CD4-positive, CD25-positive, alpha-beta regulatory T cell (primary cell): Measurements from ENCODE around the gene SLC5A8. TPM values are rescaled to one million over a fixed set of nuclear protein-coding genes. Genes with fewer than 3 reads are reported as not detected.

Experiments
- ATAC-seq, 2 donors: fragments of 150-1000 bp; cut with Tn5 transposase; one replicate each; pipeline ENCODE4 v1.10.0; 2021; ENCODE audit warnings: low read depth in 2 of 2, moderate number of reproducible peaks in 2 of 2, moderate library complexity in 1 of 2
- DNase-seq, 3 donors: peaks; one replicate each; pipeline versions ENCODE4 v3.0.0 to v3.0.0-alpha.2; 2012 to 2022; ENCODE audit warnings: mixed read lengths in 1 of 3
- H3K27ac ChIP-seq: one replicate; pipeline ENCODE4 v1.7.0; 2013; ENCODE audit warnings: mild to moderate bottlenecking, low read length; ENCODE audit not compliant: insufficient read depth, poor library complexity, severe bottlenecking
- H3K27me3 ChIP-seq: one replicate; pipeline ENCODE4 v1.7.0; 2013; ENCODE audit warnings: low read length; ENCODE audit not compliant: control insufficient read depth, insufficient read depth
- H3K36me3 ChIP-seq: one replicate; pipeline ENCODE4 v1.7.0; 2013; ENCODE audit warnings: mild to moderate bottlenecking, low read length, moderate library complexity; ENCODE audit not compliant: control insufficient read depth, insufficient read depth
- H3K4me1 ChIP-seq: 2 replicates; pipeline ENCODE4 v1.7.0; 2013; ENCODE audit warnings: mild to moderate bottlenecking, low read length; ENCODE audit not compliant: insufficient read depth, control insufficient read depth, poor library complexity, severe bottlenecking
- H3K4me3 ChIP-seq: one replicate; pipeline ENCODE4 v1.7.0; 2013; ENCODE audit warnings: low read depth, mild to moderate bottlenecking, low read length, moderate library complexity
- H3K9me3 ChIP-seq, 2 experiments: 1 replicate in 1 of 2; 2 replicates in 1 of 2; pipeline ENCODE4 v1.7.0; 2013; ENCODE audit warnings: low read length in 2 of 2, mild to moderate bottlenecking in 1 of 2, moderate library complexity in 1 of 2; ENCODE audit not compliant: control insufficient read depth in 2 of 2
- H3K27ac Mint-ChIP-seq, 3 donors: one replicate each; pipeline ENCODE4 v1.8.0; 2020 to 2022; ENCODE audit warnings: mild to moderate bottlenecking in 3 of 3, mixed read lengths in 3 of 3, moderate library complexity in 2 of 3
- H3K27me3 Mint-ChIP-seq: one replicate; pipeline ENCODE4 v1.8.0; 2022; ENCODE audit warnings: mild to moderate bottlenecking, mixed read lengths
- H3K36me3 Mint-ChIP-seq: one replicate; pipeline ENCODE4 v1.8.0; 2020; ENCODE audit warnings: mixed read lengths
- H3K4me1 Mint-ChIP-seq, 4 donors: one replicate each; pipeline ENCODE4 v1.8.0; 2020 to 2022; ENCODE audit warnings: mixed read lengths in 4 of 4, mild to moderate bottlenecking in 1 of 4
- H3K4me3 Mint-ChIP-seq, 4 donors: one replicate each; pipeline ENCODE4 v1.8.0; 2020 to 2022; ENCODE audit warnings: mild to moderate bottlenecking in 4 of 4, mixed read lengths in 4 of 4, moderate library complexity in 3 of 4
- H3K9me3 Mint-ChIP-seq, 7 donors: one replicate each; pipeline ENCODE4 v1.8.0; 2020 to 2022; ENCODE audit warnings: mixed read lengths in 7 of 7, mild to moderate bottlenecking in 3 of 7, moderate library complexity in 2 of 7
- polyA plus RNA-seq, 4 donors: library from polyadenylated mRNA; unstranded; fragments of 300-500 nt; fragmentation: Illumina TruSeq; gene quantifications; one replicate each; pipeline ENCODE4 v1.2.3, GENCODE V29; 2021
- total RNA-seq: library from RNA; stranded (reverse); gene quantifications from one replicate; pipeline ENCODE4 v1.2.3, GENCODE V29; 2022

Gene SLC5A8
- total and polyA plus RNA-seq, 5 donors from 2014 or later: not detected

DNA sequence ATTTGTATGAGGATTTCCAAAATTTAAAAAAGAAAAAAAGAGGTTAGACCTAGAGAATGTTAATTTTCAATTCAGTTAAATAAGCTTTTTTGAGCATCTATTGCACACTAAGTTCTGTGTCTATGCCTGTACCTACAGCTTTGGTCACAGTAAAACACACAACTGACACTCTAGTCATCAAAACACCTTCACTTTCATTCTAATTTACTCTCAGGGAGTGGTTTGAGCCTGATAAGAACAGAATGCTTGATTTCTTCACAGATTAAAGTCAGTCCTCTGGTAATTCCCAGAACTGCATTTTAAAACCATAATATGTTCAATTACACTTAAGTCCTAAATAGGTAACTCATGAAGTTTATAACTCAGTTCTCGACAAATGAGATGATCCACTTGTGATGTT lies 9.2 kb downstream of the SLC5A8 start:
- Mint-ChIP-seq H3K4me3 (no peak overlapping the region), H3K27ac (no peak overlapping the region), H3K4me1 (no peaks in the 10 kb centered on the region), H3K9me3 (no peaks in the 10 kb centered on the region), H3K36me3 (no peaks in the 10 kb centered on the region), H3K27me3 (peaks cover 2% of the 10 kb centered on the region)
- Histone ChIP-seq H3K9me3 (no peaks in the 10 kb centered on the region), H3K36me3 (no peaks in the 10 kb centered on the region), H3K27ac (no peak overlapping the region), H3K4me1 (no peaks in the 10 kb centered on the region), H3K27me3 (no peaks in the 10 kb centered on the region), H3K4me3 (no peak overlapping the region)
- DNase-seq (no peak), ATAC-seq (no peak)

DNA sequence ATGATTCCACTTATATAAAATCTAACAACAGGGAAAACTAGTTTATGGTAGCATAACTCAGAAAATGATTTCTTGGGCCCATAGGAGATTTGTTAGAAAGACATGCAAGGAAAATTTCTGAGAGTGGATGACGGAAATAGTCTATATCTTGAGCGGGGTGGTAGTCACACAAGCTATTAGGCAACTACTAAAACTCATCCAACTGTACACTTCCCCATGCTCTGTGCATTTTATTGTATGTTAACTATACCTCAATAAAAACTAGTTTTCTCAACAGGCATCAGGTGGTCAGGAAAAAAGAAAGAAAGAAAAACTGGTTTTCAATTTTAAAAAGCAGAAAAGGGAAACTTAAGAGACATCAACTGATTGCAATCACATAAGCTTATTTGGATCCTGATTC lies 9.9 kb downstream of the SLC5A8 start:
- no peaks in the 10 kb centered on the region for H3K9me3 ChIP-seq
- no peaks in the 10 kb centered on the region for H3K36me3 ChIP-seq
- no peak overlapping the region for H3K27ac ChIP-seq
- H3K27ac Mint-ChIP-seq: no peak overlapping the region
- ATAC-seq (no peak), DNase-seq (no peak)
- no peaks in the 10 kb centered on the region for H3K36me3 Mint-ChIP-seq
- no peaks in the 10 kb centered on the region for H3K4me1 ChIP-seq
- no peak overlapping the region for H3K4me3 ChIP-seq
- no peaks in the 10 kb centered on the region for H3K4me1 Mint-ChIP-seq
- no peaks in the 10 kb centered on the region for H3K27me3 Mint-ChIP-seq
- H3K4me3 Mint-ChIP-seq: no peak overlapping the region
- H3K27me3 ChIP-seq: no peaks in the 10 kb centered on the region
- H3K9me3 Mint-ChIP-seq: no peaks in the 10 kb centered on the region

DNA sequence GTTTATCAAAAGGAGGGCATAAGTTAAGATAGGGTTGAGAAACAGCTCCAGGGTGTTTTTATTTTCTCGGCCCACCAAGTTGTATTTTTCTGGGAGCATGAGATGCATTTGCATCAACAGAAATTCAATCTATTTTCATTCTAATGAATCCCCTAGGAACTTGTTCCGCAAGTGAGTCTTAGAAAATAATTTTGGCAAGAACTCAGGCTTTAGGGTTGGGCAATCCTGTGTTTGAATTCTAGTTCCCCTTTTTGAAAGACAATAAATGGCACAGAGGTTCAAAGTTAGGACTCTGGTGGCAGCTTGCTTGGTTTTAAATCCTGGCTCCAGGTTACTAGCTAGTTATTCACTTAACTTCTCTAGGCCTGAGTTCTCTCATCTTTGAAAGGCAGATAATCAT lies 23.7 kb downstream of the SLC5A8 start:
- Mint-ChIP-seq H3K27me3 (no peaks in the 10 kb centered on the region), H3K36me3 (no peaks in the 10 kb centered on the region), H3K9me3 (peaks cover 0 to 5% (median 0%) of the 10 kb centered on the region in 7 donors), H3K27ac (no peak overlapping the region), H3K4me1 (no peaks in the 10 kb centered on the region), H3K4me3 (no peak overlapping the region)
- ATAC-seq (no peak), DNase-seq (no peak)
- no peaks in the 10 kb centered on the region for H3K4me1 ChIP-seq
- H3K9me3 ChIP-seq: no peaks in the 10 kb centered on the region
- no peak overlapping the region for H3K4me3 ChIP-seq
- no peaks in the 10 kb centered on the region for H3K36me3 ChIP-seq
- peaks cover 1% of the 10 kb centered on the region for H3K27me3 ChIP-seq
- no peak overlapping the region for H3K27ac ChIP-seq

DNA sequence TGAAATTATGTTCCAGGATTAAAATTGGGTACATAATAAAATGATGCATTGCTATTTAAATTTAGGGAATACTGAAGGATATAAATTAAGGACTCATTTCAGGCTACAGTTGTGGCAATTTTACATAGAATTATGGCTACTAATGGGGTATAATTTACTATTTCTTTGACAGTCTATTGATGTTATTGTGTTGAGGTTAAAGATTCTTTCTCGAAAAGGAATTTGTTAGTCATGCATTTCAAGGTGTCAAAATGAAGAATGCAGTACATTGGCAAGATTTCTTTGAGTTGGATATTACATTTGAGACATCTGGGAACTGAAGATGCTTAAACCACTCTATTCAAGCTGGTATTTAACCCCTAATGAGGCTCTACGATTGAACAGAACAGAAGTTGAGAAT lies 28.3 kb downstream of the SLC5A8 start:
- no peak for ATAC-seq
- Histone ChIP-seq H3K27me3 (no peaks in the 10 kb centered on the region), H3K9me3 (no peaks in the 10 kb centered on the region), H3K36me3 (no peaks in the 10 kb centered on the region), H3K4me3 (no peak overlapping the region), H3K27ac (no peak overlapping the region), H3K4me1 (no peaks in the 10 kb centered on the region)
- no peak overlapping the region for H3K27ac Mint-ChIP-seq
- no peaks in the 10 kb centered on the region for H3K4me1 Mint-ChIP-seq
- no peak overlapping the region for H3K4me3 Mint-ChIP-seq
- H3K27me3 Mint-ChIP-seq: no peaks in the 10 kb centered on the region
- H3K9me3 Mint-ChIP-seq: peaks cover 0 to 3% (median 0%) of the 10 kb centered on the region in 7 donors
- no peak for DNase-seq
- H3K36me3 Mint-ChIP-seq: no peaks in the 10 kb centered on the region

DNA sequence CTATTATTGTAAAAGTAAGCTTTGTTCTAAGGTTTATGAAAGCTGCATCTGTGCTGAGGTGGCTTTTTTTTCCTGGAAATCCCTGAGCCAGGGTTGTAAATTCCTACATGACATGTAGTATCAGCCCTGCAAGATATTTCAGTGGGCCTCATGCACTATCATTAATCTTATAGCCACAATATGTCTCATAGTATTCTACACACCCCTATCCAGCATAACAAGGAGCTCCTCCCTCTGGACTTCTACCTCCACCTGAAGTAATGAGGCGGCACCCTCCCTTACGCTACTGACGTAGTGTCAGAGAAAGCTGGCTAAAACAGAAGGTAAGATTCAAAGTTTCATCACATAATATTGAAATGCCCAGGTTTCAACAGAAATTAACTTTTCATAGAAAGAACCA lies 35.5 kb downstream of the SLC5A8 start:
- Histone ChIP-seq H3K36me3 (no peaks in the 10 kb centered on the region), H3K4me3 (no peak overlapping the region), H3K27ac (no peak overlapping the region), H3K9me3 (no peaks in the 10 kb centered on the region), H3K27me3 (no peaks in the 10 kb centered on the region), H3K4me1 (no peaks in the 10 kb centered on the region)
- DNase-seq (no peak), ATAC-seq (no peak)
- Mint-ChIP-seq H3K27ac (no peak overlapping the region), H3K9me3 (peaks cover 0 to 4% (median 0%) of the 10 kb centered on the region in 7 donors), H3K27me3 (peaks cover 15% of the 10 kb centered on the region), H3K4me3 (no peak overlapping the region), H3K36me3 (no peaks in the 10 kb centered on the region), H3K4me1 (no peaks in the 10 kb centered on the region)

DNA sequence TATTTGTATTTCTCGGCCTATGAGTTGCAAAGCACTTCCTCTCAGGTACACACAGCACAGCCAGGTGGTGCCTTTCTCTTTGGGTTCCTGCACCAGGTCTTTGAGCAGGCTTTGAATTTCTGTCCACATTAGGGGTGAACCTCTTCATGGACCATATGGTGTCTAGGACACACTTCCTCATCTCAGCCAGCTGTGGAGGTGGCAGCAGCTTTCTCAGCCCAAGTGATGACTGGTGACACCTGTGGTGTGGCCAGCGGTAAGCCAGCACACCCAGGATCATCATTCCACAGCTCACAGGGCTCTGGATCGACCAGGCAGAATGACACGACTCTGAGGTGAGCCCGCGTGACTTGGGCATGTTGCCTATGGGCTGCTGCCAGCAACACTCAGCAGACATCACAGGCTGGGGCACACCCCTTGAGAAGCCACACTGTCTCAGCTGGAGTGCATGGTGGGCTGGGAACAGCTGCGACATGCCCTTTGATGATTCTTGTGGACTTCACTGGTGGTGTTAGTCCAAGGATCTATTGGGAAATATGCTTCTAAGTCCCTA lies 36.8 kb downstream of the SLC5A8 start:
- Mint-ChIP-seq H3K4me3 (no peak overlapping the region), H3K9me3 (peaks cover 0 to 4% (median 0%) of the 10 kb centered on the region in 7 donors), H3K27me3 (peaks cover 15% of the 10 kb centered on the region), H3K4me1 (no peaks in the 10 kb centered on the region), H3K36me3 (no peaks in the 10 kb centered on the region), H3K27ac (no peak overlapping the region)
- Histone ChIP-seq H3K27ac (no peak overlapping the region), H3K4me3 (no peak overlapping the region), H3K4me1 (no peaks in the 10 kb centered on the region), H3K36me3 (no peaks in the 10 kb centered on the region), H3K27me3 (no peaks in the 10 kb centered on the region), H3K9me3 (no peaks in the 10 kb centered on the region)
- ATAC-seq (no peak), DNase-seq (no peak)

DNA sequence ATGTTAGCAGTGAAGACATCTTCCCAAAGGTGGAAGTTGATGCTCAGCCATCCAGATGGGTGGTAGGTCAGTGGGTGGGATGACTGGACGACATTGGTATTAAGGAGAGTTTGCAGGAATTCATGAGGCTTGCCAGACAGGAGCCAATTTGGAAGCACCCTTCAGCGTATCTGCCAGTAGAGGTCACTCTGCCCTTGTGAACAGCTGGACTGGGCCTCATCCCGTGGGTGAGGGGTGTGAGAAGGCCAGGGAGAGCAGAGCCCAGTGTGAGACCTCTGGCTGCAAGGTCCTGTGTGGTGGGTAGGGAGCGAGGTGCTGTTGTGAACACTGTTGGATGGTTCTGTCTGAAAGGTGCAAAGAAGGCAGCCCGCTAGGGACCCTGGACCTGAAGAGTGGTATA lies 37.7 kb downstream of the SLC5A8 start:
- Mint-ChIP-seq H3K27ac (no peak overlapping the region), H3K4me1 (no peaks in the 10 kb centered on the region), H3K4me3 (no peak overlapping the region), H3K27me3 (peaks cover 15% of the 10 kb centered on the region), H3K36me3 (no peaks in the 10 kb centered on the region), H3K9me3 (peaks cover 0 to 4% (median 2%) of the 10 kb centered on the region in 7 donors)
- H3K36me3 ChIP-seq: no peaks in the 10 kb centered on the region
- no peak overlapping the region for H3K4me3 ChIP-seq
- no peaks in the 10 kb centered on the region for H3K27me3 ChIP-seq
- no peak overlapping the region for H3K27ac ChIP-seq
- no peaks in the 10 kb centered on the region for H3K4me1 ChIP-seq
- ATAC-seq (no peak), DNase-seq (peak in 1 of 3 donors; percentile 1)
- H3K9me3 ChIP-seq: no peaks in the 10 kb centered on the region

DNA sequence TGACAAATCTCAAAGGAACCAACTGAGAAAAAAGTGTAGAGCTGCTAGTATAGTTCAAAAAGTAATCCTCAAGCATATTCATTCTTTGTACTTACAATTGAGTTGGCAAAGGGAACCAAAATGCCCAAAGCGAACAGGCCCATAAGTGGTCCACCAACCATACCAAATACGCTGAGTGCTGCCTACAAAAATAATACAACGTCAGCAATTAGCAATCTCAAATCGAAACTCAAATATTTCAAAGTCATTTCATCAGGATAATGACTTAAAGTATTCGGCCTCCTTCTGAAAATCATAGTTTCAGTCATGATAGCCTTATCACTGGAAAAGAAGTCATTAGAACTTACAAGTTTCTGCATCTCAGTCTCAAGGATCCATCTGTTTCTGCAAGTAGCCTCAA lies 42.0 kb downstream of the SLC5A8 start:
- H3K27me3 ChIP-seq: no peaks in the 10 kb centered on the region
- no peak overlapping the region for H3K27ac ChIP-seq
- no peak for DNase-seq
- H3K4me1 ChIP-seq: no peaks in the 10 kb centered on the region
- Mint-ChIP-seq H3K27me3 (peaks cover 7% of the 10 kb centered on the region), H3K9me3 (peaks cover 0 to 8% (median 2%) of the 10 kb centered on the region in 7 donors), H3K36me3 (no peaks in the 10 kb centered on the region), H3K4me3 (no peak overlapping the region), H3K27ac (no peak overlapping the region), H3K4me1 (no peaks in the 10 kb centered on the region)
- no peaks in the 10 kb centered on the region for H3K36me3 ChIP-seq
- H3K4me3 ChIP-seq: no peak overlapping the region
- ATAC-seq: no peak
- no peaks in the 10 kb centered on the region for H3K9me3 ChIP-seq
